Dendritic cell treated with granulocyte-macrophage colony-stimulating factor and Interleukin-4, amounts not matched to agents 40 ng/mL and 50 ng/mL, for 4 days (primary cell): ENCODE results near the gene DENND4A.

Source experiments
- H3K27ac Mint-ChIP-seq: one replicate; pipeline ENCODE4 v1.8.0; 2022; ENCODE audit warnings: mild to moderate bottlenecking, mixed read lengths
- H3K27me3 Mint-ChIP-seq: one replicate; pipeline ENCODE4 v1.8.0; 2022; ENCODE audit warnings: mild to moderate bottlenecking, mixed read lengths
- H3K36me3 Mint-ChIP-seq: one replicate; pipeline ENCODE4 v1.8.0; 2022; ENCODE audit warnings: low read depth, mixed read lengths
- H3K4me1 Mint-ChIP-seq: one replicate; pipeline ENCODE4 v1.8.0; 2022; ENCODE audit warnings: low read depth, mixed read lengths
- H3K4me3 Mint-ChIP-seq: one replicate; pipeline ENCODE4 v1.8.0; 2022; ENCODE audit warnings: mild to moderate bottlenecking, moderate library complexity, mixed read lengths
- H3K9me3 Mint-ChIP-seq: one replicate; pipeline ENCODE4 v1.8.0; 2022; ENCODE audit warnings: mixed read lengths
- intact Hi-C: fragments of 100-400 bp; cut with micrococcal nuclease; formaldehyde crosslinking; loops from one replicate; pipeline ENCODE4 v1.15.0; 2022

The DENND4A gene

DNA sequence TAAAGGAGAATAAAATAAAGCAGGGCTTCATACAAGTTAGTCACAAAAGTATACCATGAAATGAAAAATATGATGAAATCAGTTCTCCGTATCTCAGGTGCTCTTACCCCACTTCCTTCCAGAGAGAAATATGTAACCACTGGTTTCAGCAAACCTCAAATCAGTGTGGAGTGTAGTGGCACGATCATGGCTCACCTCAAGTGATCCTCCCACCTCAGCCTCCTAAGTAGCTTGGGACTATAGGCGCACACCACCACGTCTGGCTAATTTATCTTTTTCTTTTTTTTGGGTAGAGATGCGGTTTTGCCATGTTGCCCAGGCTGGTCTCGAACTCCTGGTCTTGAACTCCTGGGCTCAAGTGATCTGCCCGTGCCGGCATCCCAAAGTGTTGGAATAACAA, 24.2 kb downstream of the DENND4A start:
- Mint-ChIP-seq H3K36me3 (peaks cover 31% of the 10 kb centered on the region), H3K27ac (no peak overlapping the region), H3K27me3 (no peaks in the 10 kb centered on the region), H3K4me1 (peaks cover 31% of the 10 kb centered on the region), H3K4me3 (no peak overlapping the region), H3K9me3 (no peaks in the 10 kb centered on the region)
- intact Hi-C loops: no loop called here

DNA sequence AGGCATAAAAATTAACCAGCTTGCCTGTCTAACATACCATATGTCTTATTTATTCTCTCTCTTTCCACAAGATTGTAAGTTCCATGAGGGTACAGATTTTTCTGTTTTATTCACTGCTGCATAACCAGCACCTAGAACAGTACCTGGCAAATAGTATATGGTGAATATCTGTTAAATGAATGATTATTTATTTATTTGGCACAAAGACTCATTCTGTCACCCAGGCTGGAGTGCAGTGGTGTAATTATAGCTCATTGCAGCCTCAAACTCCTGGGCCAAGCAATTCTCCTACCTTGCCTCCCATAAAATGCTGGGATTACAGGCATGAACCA, 24.9 kb downstream of the DENND4A start:
- H3K27ac Mint-ChIP-seq: no peak overlapping the region
- no peaks in the 10 kb centered on the region for H3K9me3 Mint-ChIP-seq
- intact Hi-C loops: no loop called here
- H3K27me3 Mint-ChIP-seq: no peaks in the 10 kb centered on the region
- peaks cover 31% of the 10 kb centered on the region for H3K36me3 Mint-ChIP-seq
- no peak overlapping the region for H3K4me3 Mint-ChIP-seq
- H3K4me1 Mint-ChIP-seq: peaks cover 31% of the 10 kb centered on the region

DNA sequence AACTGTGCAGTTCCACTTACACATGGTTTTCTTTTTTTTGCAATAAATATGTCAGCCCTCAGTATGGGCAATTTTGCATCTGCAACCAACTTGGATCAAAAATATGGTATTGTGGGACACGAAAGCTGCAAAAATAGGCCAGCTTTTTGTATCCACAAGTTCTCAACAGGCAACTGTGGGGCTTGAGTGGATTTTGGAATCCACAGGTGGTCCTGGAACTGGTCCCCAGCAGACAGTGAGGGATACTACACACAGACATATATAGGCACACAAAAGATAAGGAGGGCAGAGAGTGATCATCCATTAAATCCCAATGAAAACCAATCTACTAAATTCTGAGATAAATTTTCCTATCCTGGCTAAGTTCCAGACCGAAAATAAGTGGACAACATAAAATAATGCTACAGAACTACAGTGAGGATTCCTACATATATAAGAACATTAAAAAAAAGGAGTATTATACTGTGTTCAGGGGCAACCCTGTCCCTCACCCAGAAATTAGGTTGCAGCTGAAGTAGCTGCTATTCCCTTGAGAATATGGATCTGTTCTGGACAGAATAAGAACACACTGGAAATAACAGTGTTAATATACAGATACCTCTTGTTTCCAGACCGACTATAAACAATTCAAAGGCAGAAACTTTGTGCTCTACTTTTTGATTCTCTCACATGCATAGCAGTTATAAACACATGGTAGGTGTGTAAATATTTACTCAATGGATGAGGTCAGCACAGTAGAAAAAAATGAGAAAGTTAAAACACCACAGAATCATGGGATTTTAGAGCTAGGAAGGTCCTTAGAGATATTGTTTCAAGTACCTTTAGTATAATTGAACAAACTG, 25.4 kb downstream of the DENND4A start:
- Mint-ChIP-seq H3K4me3 (no peak overlapping the region), H3K36me3 (peaks cover 25% of the 10 kb centered on the region), H3K27ac (no peak overlapping the region), H3K9me3 (no peaks in the 10 kb centered on the region), H3K27me3 (no peaks in the 10 kb centered on the region), H3K4me1 (peaks cover 27% of the 10 kb centered on the region)
- intact Hi-C loops: no loop called here

DNA sequence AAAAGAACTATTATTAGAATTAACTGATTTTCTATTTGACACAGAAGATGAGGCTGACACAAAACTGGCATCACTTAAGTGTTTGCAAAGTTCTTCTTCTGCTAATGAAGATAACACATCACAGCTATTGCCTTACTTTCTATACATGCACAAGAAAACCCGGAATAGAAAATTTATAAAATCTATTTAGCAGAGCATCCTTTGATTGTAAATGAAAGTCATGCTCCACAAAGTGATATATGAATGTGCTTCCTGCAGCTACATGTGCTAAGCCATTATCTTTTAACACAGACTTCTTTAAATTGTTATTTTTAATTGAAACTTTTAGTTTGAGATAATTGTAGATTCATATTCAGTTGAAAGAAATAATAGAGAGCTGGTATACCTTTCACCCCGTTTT, 27.0 kb downstream of the DENND4A start:
- Mint-ChIP-seq H3K4me1 (peaks cover 25% of the 10 kb centered on the region), H3K27me3 (no peaks in the 10 kb centered on the region), H3K9me3 (no peaks in the 10 kb centered on the region), H3K36me3 (peaks cover 23% of the 10 kb centered on the region), H3K27ac (no peak overlapping the region), H3K4me3 (no peak overlapping the region)
- intact Hi-C loops: no loop called here

DNA sequence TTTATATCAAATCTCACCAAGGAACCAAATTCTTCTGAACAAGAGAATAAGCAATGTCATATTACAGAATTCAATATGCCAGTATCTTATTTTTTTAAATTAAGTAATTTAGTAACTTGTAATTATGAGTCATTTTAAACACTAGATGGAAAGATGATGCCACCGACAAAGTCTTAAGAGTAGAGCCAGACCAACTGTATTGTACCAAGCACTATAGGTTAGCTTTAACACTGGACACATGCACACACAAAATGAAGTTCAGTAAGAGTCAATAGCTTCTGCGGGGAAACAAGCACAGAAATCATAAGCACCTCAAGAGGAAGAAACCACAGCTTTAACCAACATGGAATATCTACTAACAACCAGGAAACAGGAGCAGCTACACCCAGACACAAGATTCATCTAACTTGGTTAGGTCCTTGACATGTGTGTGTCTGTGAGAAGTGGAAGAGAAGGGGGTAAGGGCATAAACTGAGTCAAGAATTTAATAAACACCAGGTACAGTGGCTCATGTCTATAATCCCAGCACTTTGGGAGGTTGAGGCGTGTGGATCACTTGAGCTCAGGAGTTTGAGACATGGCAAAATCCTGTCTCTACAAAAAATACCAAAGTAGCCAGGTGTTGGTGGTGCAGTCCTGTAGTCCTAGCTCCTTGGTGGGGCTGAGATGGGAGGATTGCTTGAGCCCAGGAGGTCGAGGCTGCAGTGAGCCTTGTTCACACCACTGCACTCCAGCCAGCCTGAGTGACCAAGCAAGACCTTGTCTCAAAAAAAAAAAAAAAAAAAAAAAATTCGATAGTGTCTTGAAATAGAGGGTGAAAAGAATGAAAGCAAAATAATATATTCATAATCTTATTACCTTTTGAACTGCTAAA, 28.9 kb downstream of the DENND4A start:
- H3K9me3 Mint-ChIP-seq: no peaks in the 10 kb centered on the region
- H3K27me3 Mint-ChIP-seq: no peaks in the 10 kb centered on the region
- peaks cover 21% of the 10 kb centered on the region for H3K36me3 Mint-ChIP-seq
- no peak overlapping the region for H3K27ac Mint-ChIP-seq
- intact Hi-C loops: no loop called here
- peaks cover 22% of the 10 kb centered on the region for H3K4me1 Mint-ChIP-seq
- H3K4me3 Mint-ChIP-seq: no peak overlapping the region

DNA sequence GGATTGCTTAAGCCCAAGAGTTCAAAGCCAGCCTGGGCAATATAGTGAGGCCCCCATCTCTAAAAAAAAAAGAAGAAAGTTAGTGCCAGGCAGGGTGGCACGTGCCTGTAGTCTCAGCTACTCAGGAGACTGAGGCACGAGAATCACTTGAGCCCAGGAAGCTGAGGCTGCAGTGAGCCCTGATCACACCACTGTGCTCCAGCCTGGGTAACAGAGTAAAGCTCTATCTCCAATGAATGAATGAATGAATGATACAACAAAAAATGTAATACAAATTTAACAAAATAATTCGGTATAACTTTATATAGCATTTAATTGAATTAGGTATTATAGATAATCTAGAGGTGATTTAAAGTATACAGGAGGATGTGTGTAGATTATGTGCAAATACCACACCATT, 29.7 kb downstream of the DENND4A start:
- Mint-ChIP-seq H3K4me1 (peaks cover 19% of the 10 kb centered on the region), H3K27ac (no peak overlapping the region), H3K27me3 (no peaks in the 10 kb centered on the region), H3K9me3 (no peaks in the 10 kb centered on the region), H3K36me3 (peaks cover 25% of the 10 kb centered on the region), H3K4me3 (no peak overlapping the region)
- intact Hi-C loops: no loop called here

DNA sequence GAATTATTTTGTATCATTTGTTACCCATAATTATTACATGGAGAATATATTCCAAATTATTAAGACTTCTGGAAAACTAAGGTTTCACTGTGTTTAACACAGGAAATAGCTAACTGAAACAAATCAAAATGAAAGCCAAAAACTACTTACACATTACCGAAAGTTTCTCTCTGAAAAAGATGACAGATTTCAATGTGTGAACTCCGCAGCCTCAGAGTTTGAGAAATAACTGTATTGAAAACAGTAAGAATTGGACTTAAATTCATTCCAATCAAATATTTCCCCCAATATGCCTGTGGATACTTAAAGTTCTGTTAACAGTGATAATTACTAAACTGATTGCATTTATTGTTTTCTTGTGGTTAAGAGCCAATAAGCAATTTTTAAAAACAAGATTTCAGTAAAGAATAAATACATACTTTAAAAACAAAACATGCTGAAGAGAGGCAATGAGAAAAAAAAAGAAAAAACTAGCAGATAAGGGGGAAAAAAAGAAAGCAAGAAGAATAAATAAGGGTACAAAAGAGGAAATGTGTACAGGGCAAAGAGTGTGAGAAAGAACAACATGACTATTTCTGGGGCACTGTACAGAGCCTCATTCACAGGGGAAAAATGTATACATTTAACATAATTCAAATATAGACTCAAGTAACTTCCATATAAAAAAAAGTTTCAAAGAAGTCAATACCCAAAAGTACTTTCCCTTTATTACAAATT, 30.7 kb downstream of the DENND4A start:
- Mint-ChIP-seq H3K4me3 (no peak overlapping the region), H3K27me3 (no peaks in the 10 kb centered on the region), H3K36me3 (peaks cover 29% of the 10 kb centered on the region), H3K4me1 (peaks cover 19% of the 10 kb centered on the region), H3K27ac (peak overlapping the region; percentile 45), H3K9me3 (no peaks in the 10 kb centered on the region)
- intact Hi-C loops: no loop called here

DNA sequence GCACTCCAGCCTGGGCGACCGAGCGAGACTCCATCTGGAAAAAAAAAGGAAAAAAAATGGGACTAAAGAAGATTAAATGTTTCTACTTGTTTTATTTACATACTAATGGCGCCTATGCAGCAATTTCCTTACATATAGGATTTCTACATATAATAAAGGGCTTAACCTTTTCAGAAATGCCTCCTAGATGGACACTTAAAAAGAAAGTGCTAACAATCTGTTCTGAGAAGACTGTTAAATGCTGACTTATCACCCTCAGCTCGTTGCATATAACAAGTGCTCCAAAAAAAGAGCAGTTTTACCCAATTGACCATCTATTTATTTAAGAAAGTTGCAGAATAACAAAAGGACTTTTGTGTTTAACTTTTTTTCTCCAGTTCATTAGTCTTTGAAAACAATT, 32.7 kb downstream of the DENND4A start:
- Mint-ChIP-seq H3K27ac (no peak overlapping the region), H3K4me3 (no peak overlapping the region), H3K9me3 (no peaks in the 10 kb centered on the region), H3K4me1 (peaks cover 12% of the 10 kb centered on the region), H3K27me3 (no peaks in the 10 kb centered on the region), H3K36me3 (peaks cover 37% of the 10 kb centered on the region)
- intact Hi-C loops: no loop called here

DNA sequence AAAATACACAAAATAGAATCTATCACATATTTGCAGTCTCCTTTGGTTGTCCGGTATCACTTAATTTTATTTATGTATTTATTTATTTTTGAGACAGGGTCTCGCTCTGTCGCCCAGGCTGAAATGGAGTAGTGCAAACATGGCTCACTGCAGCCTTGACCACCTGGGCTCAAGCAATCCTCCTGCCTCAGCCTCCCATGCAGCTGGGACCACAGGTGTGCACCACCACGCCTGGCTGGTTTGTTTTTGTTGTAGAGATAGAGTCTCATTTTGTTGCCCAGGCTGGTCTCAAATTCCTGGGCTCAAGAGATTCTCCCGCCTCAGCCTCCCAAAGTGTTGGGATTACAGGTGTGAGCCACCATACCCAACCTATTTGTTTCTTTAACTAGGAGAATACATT, 33.9 kb downstream of the DENND4A start:
- intact Hi-C loops: no loop called here
- peaks cover 10% of the 10 kb centered on the region for H3K4me1 Mint-ChIP-seq
- no peaks in the 10 kb centered on the region for H3K27me3 Mint-ChIP-seq
- H3K27ac Mint-ChIP-seq: no peak overlapping the region
- no peak overlapping the region for H3K4me3 Mint-ChIP-seq
- no peaks in the 10 kb centered on the region for H3K9me3 Mint-ChIP-seq
- H3K36me3 Mint-ChIP-seq: peaks cover 36% of the 10 kb centered on the region

DNA sequence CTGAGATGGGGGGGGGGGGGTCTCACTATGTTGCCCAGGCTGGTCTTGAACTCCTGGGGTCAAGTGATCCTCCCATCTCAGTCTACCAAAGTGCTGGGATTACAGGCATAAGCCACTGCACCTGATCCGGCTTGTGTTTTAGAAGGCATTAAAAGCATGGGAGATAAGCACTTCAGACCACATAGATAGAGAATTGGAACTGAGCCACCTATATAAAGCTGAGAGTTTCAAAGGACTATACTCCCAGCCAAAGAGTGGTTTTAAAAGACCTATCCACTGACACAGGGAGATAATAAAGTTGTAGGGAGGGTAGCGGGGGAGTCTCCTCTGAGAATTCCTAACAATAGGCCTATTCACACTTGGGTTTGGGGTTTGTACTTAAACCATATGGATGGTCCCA, 34.8 kb downstream of the DENND4A start:
- Mint-ChIP-seq H3K27me3 (no peaks in the 10 kb centered on the region), H3K4me3 (no peak overlapping the region), H3K27ac (no peak overlapping the region), H3K4me1 (peaks cover 5% of the 10 kb centered on the region), H3K36me3 (peaks cover 34% of the 10 kb centered on the region), H3K9me3 (no peaks in the 10 kb centered on the region)
- intact Hi-C loops: no loop called here

DNA sequence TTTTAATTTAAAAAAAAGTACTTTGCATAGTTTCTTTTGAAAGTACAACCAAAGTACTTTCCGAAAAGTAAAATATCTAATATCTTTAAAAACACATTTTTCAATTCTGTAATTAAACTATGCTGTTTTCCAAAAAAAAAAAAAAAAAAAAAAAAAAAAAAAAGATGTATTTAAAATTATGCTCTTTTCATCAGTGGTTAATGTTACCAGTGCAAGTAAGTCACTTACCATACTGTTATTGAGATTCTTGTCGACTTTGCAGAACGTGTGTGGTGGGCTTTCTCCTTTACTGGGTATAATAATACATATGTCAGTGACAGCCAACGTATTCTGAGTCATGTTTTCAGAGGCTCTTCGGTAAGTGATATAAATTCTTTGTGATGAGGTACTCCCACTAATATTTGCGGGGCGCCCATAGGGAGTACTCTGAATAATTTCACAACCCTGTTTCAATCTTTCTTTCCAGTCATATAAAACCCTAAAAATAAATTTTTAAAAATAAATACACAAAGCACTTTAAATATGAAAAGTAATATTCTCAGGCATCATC, 39.9 kb downstream of the DENND4A start:
- H3K4me3 Mint-ChIP-seq: no peak overlapping the region
- no peaks in the 10 kb centered on the region for H3K27me3 Mint-ChIP-seq
- H3K27ac Mint-ChIP-seq: no peak overlapping the region
- H3K4me1 Mint-ChIP-seq: no peaks in the 10 kb centered on the region
- intact Hi-C loops: no loop called here
- peaks cover 53% of the 10 kb centered on the region for H3K36me3 Mint-ChIP-seq
- no peaks in the 10 kb centered on the region for H3K9me3 Mint-ChIP-seq

DNA sequence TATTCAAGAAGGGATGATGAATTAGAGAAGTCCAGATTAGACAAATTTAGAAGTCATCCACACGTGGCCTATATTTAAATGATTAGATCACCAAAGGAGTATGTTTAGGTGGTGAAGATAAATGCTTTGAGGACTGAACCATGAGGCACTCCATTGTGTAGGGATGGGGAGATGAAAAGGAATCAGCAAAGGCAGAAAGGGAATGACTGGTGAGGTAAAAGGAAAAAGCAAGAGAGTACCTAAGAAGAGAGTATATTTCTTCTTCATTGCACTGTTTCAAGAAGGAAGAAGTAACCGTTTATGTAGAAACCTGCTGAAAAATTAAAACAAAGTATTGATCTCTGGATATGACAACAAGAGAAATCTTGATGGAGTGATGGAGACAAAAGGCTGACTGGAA, 40.7 kb downstream of the DENND4A start:
- Mint-ChIP-seq H3K27me3 (no peaks in the 10 kb centered on the region), H3K27ac (no peak overlapping the region), H3K4me1 (no peaks in the 10 kb centered on the region), H3K36me3 (peaks cover 51% of the 10 kb centered on the region), H3K4me3 (no peak overlapping the region), H3K9me3 (no peaks in the 10 kb centered on the region)
- intact Hi-C loops: no loop called here

DNA sequence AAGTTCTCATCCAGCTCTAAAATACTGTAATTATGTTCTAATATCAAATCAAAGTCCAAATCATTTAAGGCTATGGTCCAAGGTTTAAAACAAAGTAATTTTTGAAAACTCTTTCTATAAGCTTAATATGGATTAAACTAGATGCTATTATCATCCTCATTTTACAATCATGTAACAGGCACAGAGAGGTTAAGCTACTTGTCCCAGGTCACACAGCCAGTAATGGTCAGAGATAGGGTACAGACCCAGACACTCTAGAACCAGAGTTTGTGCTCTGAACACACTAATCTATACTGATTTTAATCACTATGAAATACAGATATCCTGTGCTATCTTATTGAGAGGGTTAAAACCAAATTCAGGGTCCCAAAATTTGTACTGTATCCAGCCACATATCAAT, 44.8 kb downstream of the DENND4A start:
- no peaks in the 10 kb centered on the region for H3K4me1 Mint-ChIP-seq
- H3K27me3 Mint-ChIP-seq: no peaks in the 10 kb centered on the region
- H3K27ac Mint-ChIP-seq: no peak overlapping the region
- no peaks in the 10 kb centered on the region for H3K9me3 Mint-ChIP-seq
- intact Hi-C loops: no loop called here
- H3K4me3 Mint-ChIP-seq: no peak overlapping the region
- peaks cover 52% of the 10 kb centered on the region for H3K36me3 Mint-ChIP-seq
